HCT116 (cell line): ENCODE measurements around the gene CLEC20A. TPM values are rescaled to one million over a fixed set of nuclear protein-coding genes. Genes with fewer than 3 reads are reported as not detected.

Experiments
- ATAC-seq: fragments of 200-7000 bp; cut with Tn5 transposase; 2 replicates; pipeline ENCODE4 v1.9.1; 2020; ENCODE audit warnings: mild to moderate bottlenecking, moderate library complexity
- BruUV-seq: library from RNA; stranded (reverse); fragments of 400-500 nt; replicated peaks from 2 replicates; lab custom pipeline; 2021; lab: Mats Ljungman, UMichigan
- CTCF ChIA-PET: fragments of 300-600 bp; sonication (Branson Sonifier 250); formaldehyde crosslinking; loops from one replicate; lab custom pipeline; 2021; ENCODE audit warnings: antibody characterized with exemption; lab: Charles Lee
- POLR2A ChIA-PET: fragments of 300-600, 350-600 bp; sonication (Branson Sonifier 250); formaldehyde crosslinking; loops from one replicate; lab custom pipeline; 2021; ENCODE audit warnings: antibody characterized with exemption; lab: Charles Lee
- RAD21 ChIA-PET, 2 experiments: fragments of 300-600 bp; sonication (Branson Sonifier 250); formaldehyde crosslinking; loops; one replicate each; lab custom pipeline; 2023; ENCODE audit warnings: low total read pairs in 2 of 2; ENCODE audit not compliant: uncharacterized antibody in 2 of 2, unreplicated experiment in 2 of 2, low non-redundant PET in 1 of 2; lab: Charles Lee
- DNase-seq: peaks from one replicate; pipeline ENCODE4 v3.0.0-alpha.2; 2010; ENCODE audit warnings: low read depth, low spot score
- H2AFZ ChIP-seq: fragments of 200-600 bp; shearing (Covaris generic), sonication (generic); 2 replicates; pipeline ENCODE4 v1.6.1; 2017; ENCODE audit warnings: low read depth, mixed run types, mixed read lengths, antibody characterized with exemption, low read length; ENCODE audit not compliant: poor library complexity, severe bottlenecking
- H3K27ac ChIP-seq: 2 replicates; pipeline ENCODE4 v1.5.1; 2012; ENCODE audit warnings: low read depth, low read length
- H3K27me3 ChIP-seq: fragments of 200-600 bp; sonication (generic); 2 replicates; pipeline ENCODE4 v1.6.1; 2016; ENCODE audit warnings: mixed run types, low read length, mixed read lengths; ENCODE audit not compliant: insufficient read depth
- H3K36me3 ChIP-seq, 2 experiments: fragments of 200-500 bp in 1 of 2; fragments of 200-600 bp in 1 of 2; sonication (Bioruptor generic) in 1 of 2; sonication (generic) in 1 of 2; 2 replicates each; pipeline versions ENCODE4 v1.5.1 to v1.6.1; 2014 to 2016; ENCODE audit warnings: low read length in 2 of 2, inconsistent platforms in 1 of 2, mixed read lengths in 1 of 2, mixed run types in 1 of 2; ENCODE audit not compliant: insufficient read depth in 2 of 2, control insufficient read depth in 1 of 2
- H3K4me1 ChIP-seq, 2 experiments: fragments of 200-600 bp in 1 of 2; sonication (generic) in 1 of 2; 2 replicates each; pipeline versions ENCODE4 v1.5.1 to v1.6.1; 2012 to 2017; ENCODE audit warnings: low read length in 2 of 2, inconsistent platforms in 1 of 2, mild to moderate bottlenecking in 1 of 2, mixed read lengths in 1 of 2, mixed run types in 1 of 2, moderate library complexity in 1 of 2; ENCODE audit not compliant: insufficient read depth in 2 of 2, control insufficient read depth in 1 of 2
- H3K4me2 ChIP-seq: fragments of 200-600 bp; sonication (generic); 2 replicates; pipeline ENCODE4 v1.6.1; 2017; ENCODE audit warnings: mixed run types, low read length, mixed read lengths
- H3K4me3 ChIP-seq, 2 experiments: fragments of 200-600 bp in 1 of 2; sonication (generic) in 1 of 2; replicated peaks in 1 of 2; 2 replicates each; pipeline ENCODE4 v1.5.1; 2011 to 2016; ENCODE audit warnings: low read length in 2 of 2, control low read depth in 1 of 2, low read depth in 1 of 2, mild to moderate bottlenecking in 1 of 2, mixed read lengths in 1 of 2, mixed run types in 1 of 2
- H3K79me2 ChIP-seq: fragments of 200-600 bp; sonication (generic); 2 replicates; pipeline ENCODE4 v1.6.1; 2017; ENCODE audit warnings: mild to moderate bottlenecking, mixed run types, low read length, moderate library complexity, mixed read lengths; ENCODE audit not compliant: insufficient read depth
- H3K9ac ChIP-seq: fragments of 200-600 bp; sonication (generic); 2 replicates; pipeline ENCODE4 v1.6.1; 2016; ENCODE audit warnings: low read length, mixed read lengths
- H3K9me2 ChIP-seq: fragments of 200-600 bp; sonication (generic), shearing (Covaris generic); 2 replicates; pipeline ENCODE4 v1.6.1; 2017; ENCODE audit warnings: mixed run types, mild to moderate bottlenecking, moderate library complexity; ENCODE audit not compliant: insufficient read depth
- H3K9me3 ChIP-seq, 2 experiments: fragments of 200-500 bp in 1 of 2; fragments of 200-600 bp in 1 of 2; sonication (Bioruptor generic) in 1 of 2; sonication (generic) in 1 of 2; 2 replicates each; pipeline ENCODE4 v1.6.1; 2014 to 2017; ENCODE audit warnings: low read length in 2 of 2, mixed read lengths in 2 of 2, inconsistent platforms in 1 of 2, low read depth in 1 of 2, mild to moderate bottlenecking in 1 of 2, mixed run types in 1 of 2, moderate library complexity in 1 of 2; ENCODE audit not compliant: control insufficient read depth in 1 of 2, insufficient read depth in 1 of 2
- H4K20me1 ChIP-seq: fragments of 200-600 bp; sonication (generic), shearing (Covaris generic); 2 replicates; pipeline ENCODE4 v1.6.1; 2017; ENCODE audit warnings: mixed run types, mild to moderate bottlenecking, moderate library complexity; ENCODE audit not compliant: insufficient read depth
- CEBPB ChIP-seq: IDR thresholded peaks from 2 replicates; pipeline ENCODE4 v1.6.1; 2012; ENCODE audit warnings: low read depth
- EGR1 ChIP-seq: IDR thresholded peaks from 2 replicates; pipeline ENCODE4 v1.6.1; 2012; ENCODE audit warnings: low read depth
- ELF1 ChIP-seq: IDR thresholded peaks from 2 replicates; pipeline ENCODE4 v1.6.1; 2012; ENCODE audit warnings: low read depth, borderline replicate concordance
- EZH2 ChIP-seq: fragments of 200-600 bp; sonication (generic); IDR thresholded peaks from 2 replicates; pipeline ENCODE4 v1.6.1; 2017; ENCODE audit warnings: antibody characterized with exemption, mixed run types
- EZH2phosphoT487 ChIP-seq: fragments of 200-600 bp; IDR thresholded peaks from 2 replicates; pipeline ENCODE4 v1.6.1; 2018; ENCODE audit warnings: antibody characterized with exemption, borderline replicate concordance
- FOSL1 ChIP-seq: IDR thresholded peaks from 2 replicates; pipeline ENCODE4 v1.6.1; 2012; ENCODE audit warnings: low read depth
- JUND ChIP-seq: IDR thresholded peaks from 2 replicates; pipeline ENCODE4 v1.6.1; 2012
- POLR2A ChIP-seq: IDR thresholded peaks from 2 replicates; pipeline ENCODE4 v1.7.0; 2011; ENCODE audit warnings: borderline replicate concordance; ENCODE audit not compliant: insufficient read depth, insufficient read length; ENCODE audit errors: extremely low read depth
- POLR2AphosphoS5 ChIP-seq: IDR thresholded peaks from 2 replicates; pipeline ENCODE4 v1.6.1; 2011; ENCODE audit warnings: mild to moderate bottlenecking, low read depth, low read length, moderate library complexity
- SP1 ChIP-seq: IDR thresholded peaks from 2 replicates; pipeline ENCODE4 v1.6.1; 2012; ENCODE audit warnings: low read depth
- SRF ChIP-seq: IDR thresholded peaks from 2 replicates; pipeline ENCODE4 v1.6.1; 2012; ENCODE audit warnings: low read depth
- TCF7L2 ChIP-seq: IDR thresholded peaks from 2 replicates; pipeline ENCODE4 v1.7.0; 2011; ENCODE audit warnings: borderline replicate concordance, inconsistent platforms; ENCODE audit not compliant: insufficient read depth, insufficient read length; ENCODE audit errors: extremely low read depth
- ZBTB33 ChIP-seq: IDR thresholded peaks from 2 replicates; pipeline ENCODE4 v1.6.1; 2011; ENCODE audit warnings: mild to moderate bottlenecking, low read length, moderate library complexity; ENCODE audit not compliant: insufficient replicate concordance; ENCODE audit errors: extremely low read depth
- intact Hi-C: fragments of 100-400 bp; cut with micrococcal nuclease; formaldehyde crosslinking; loops from 2 replicates; pipeline ENCODE4 v1.10.0; 2022
- total RNA-seq: library from RNA; stranded (reverse); gene quantifications from one replicate; pipeline ENCODE4 v1.2.1, GENCODE V29; 2021; ENCODE audit not compliant: unreplicated experiment
- TF ChIP-seq, protein P1 (sequence below), 3 experiments: fragments of 200-600 bp in 1 of 3; sonication (generic) in 1 of 3; IDR thresholded peaks in 2 of 3; conservative IDR thresholded peaks in 1 of 3; 2 replicates each; pipeline ENCODE4 v1.5.1; 2012 to 2017; ENCODE audit warnings: low read depth in 2 of 3, low read length in 2 of 3, antibody characterized with exemption in 1 of 3, borderline replicate concordance in 1 of 3, control low read depth in 1 of 3, mild to moderate bottlenecking in 1 of 3, mixed read lengths in 1 of 3, mixed run types in 1 of 3, moderate library complexity in 1 of 3; ENCODE audit not compliant: insufficient read depth in 1 of 3
- TF ChIP-seq, protein P2 (sequence below): IDR thresholded peaks from 2 replicates; pipeline ENCODE4 v1.6.1; 2012; ENCODE audit warnings: low read depth
- TF ChIP-seq, protein P3 (sequence below): IDR thresholded peaks from 2 replicates; pipeline ENCODE4 v1.6.1; 2012

CLEC20A gene
- total RNA-seq, 1 experiment from 2014 or later, result not detected

GRCh38 chr1:178442925-178443324 is 53.8 kb downstream of the CLEC20A start:
- H3K9me2 ChIP-seq, result no peaks in the 10 kb centered on the region
- no peak for DNase-seq
- H4K20me1 ChIP-seq, result no peaks in the 10 kb centered on the region
- ATAC-seq, result no peak
- H3K9ac ChIP-seq, result no peak overlapping the region
- H3K27ac ChIP-seq, result no peak overlapping the region
- RAD21 ChIA-PET, result no interaction called here
- TF ChIP-seq, protein P1, sequence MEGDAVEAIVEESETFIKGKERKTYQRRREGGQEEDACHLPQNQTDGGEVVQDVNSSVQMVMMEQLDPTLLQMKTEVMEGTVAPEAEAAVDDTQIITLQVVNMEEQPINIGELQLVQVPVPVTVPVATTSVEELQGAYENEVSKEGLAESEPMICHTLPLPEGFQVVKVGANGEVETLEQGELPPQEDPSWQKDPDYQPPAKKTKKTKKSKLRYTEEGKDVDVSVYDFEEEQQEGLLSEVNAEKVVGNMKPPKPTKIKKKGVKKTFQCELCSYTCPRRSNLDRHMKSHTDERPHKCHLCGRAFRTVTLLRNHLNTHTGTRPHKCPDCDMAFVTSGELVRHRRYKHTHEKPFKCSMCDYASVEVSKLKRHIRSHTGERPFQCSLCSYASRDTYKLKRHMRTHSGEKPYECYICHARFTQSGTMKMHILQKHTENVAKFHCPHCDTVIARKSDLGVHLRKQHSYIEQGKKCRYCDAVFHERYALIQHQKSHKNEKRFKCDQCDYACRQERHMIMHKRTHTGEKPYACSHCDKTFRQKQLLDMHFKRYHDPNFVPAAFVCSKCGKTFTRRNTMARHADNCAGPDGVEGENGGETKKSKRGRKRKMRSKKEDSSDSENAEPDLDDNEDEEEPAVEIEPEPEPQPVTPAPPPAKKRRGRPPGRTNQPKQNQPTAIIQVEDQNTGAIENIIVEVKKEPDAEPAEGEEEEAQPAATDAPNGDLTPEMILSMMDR (IDR thresholded peaks at IDR 0.05 in 2 of 3, conservative IDR thresholded peaks at IDR 0.05 in 1 of 3; ENCODE audit: borderline replicate concordance in 1 of 3, insufficient read depth in 1 of 3, low read depth in 2 of 3, low read length in 2 of 3), result no peak
- TF ChIP-seq, protein P2, sequence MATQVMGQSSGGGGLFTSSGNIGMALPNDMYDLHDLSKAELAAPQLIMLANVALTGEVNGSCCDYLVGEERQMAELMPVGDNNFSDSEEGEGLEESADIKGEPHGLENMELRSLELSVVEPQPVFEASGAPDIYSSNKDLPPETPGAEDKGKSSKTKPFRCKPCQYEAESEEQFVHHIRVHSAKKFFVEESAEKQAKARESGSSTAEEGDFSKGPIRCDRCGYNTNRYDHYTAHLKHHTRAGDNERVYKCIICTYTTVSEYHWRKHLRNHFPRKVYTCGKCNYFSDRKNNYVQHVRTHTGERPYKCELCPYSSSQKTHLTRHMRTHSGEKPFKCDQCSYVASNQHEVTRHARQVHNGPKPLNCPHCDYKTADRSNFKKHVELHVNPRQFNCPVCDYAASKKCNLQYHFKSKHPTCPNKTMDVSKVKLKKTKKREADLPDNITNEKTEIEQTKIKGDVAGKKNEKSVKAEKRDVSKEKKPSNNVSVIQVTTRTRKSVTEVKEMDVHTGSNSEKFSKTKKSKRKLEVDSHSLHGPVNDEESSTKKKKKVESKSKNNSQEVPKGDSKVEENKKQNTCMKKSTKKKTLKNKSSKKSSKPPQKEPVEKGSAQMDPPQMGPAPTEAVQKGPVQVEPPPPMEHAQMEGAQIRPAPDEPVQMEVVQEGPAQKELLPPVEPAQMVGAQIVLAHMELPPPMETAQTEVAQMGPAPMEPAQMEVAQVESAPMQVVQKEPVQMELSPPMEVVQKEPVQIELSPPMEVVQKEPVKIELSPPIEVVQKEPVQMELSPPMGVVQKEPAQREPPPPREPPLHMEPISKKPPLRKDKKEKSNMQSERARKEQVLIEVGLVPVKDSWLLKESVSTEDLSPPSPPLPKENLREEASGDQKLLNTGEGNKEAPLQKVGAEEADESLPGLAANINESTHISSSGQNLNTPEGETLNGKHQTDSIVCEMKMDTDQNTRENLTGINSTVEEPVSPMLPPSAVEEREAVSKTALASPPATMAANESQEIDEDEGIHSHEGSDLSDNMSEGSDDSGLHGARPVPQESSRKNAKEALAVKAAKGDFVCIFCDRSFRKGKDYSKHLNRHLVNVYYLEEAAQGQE, result no peak
- TF ChIP-seq EZH2 (no peak), POLR2AphosphoS5 (no peak), CEBPB (no peak), POLR2A (no peak), ELF1 (no peak), EGR1 (no peak), ZBTB33 (no peak), SP1 (no peak), TCF7L2 (no peak), JUND (no peak), EZH2phosphoT487 (no peak), SRF (no peak), FOSL1 (no peak)
- TF ChIP-seq, protein P3, sequence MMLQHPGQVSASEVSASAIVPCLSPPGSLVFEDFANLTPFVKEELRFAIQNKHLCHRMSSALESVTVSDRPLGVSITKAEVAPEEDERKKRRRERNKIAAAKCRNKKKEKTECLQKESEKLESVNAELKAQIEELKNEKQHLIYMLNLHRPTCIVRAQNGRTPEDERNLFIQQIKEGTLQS, result no peak
- no peaks in the 10 kb centered on the region for H3K4me1 ChIP-seq
- no peak overlapping the region for H3K4me3 ChIP-seq
- no peaks in the 10 kb centered on the region for H3K79me2 ChIP-seq
- H3K36me3 ChIP-seq, result no peaks in the 10 kb centered on the region
- no peak overlapping the region for H3K4me2 ChIP-seq
- H2AFZ ChIP-seq, result no peak overlapping the region
- POLR2A ChIA-PET, result no interaction called here
- intact Hi-C loops, result no loop called here
- no peaks in the 10 kb centered on the region for H3K27me3 ChIP-seq
- no TSS peak for BruUV-seq
- CTCF ChIA-PET, result no interaction called here
- no peaks in the 10 kb centered on the region for H3K9me3 ChIP-seq
